Nephron progenitor cell (in vitro differentiated cells): Measurements from ENCODE around the gene GRHL3.

Experiments used
- DNase-seq: peaks from one replicate; pipeline ENCODE4 v3.0.0; 2021
- H3K27ac Mint-ChIP-seq: 2 replicates; pipeline ENCODE4 v1.8.0; 2021; ENCODE audit warnings: mild to moderate bottlenecking, moderate library complexity, mixed read lengths
- H3K27me3 Mint-ChIP-seq: 2 replicates; pipeline ENCODE4 v1.8.0; 2021; ENCODE audit warnings: mild to moderate bottlenecking, low read depth, mixed read lengths; ENCODE audit not compliant: poor library complexity
- H3K36me3 Mint-ChIP-seq: 2 replicates; pipeline ENCODE4 v1.8.0; 2021; ENCODE audit warnings: low read depth, mixed read lengths
- H3K4me1 Mint-ChIP-seq: 2 replicates; pipeline ENCODE4 v1.8.0; 2021; ENCODE audit warnings: mixed read lengths
- H3K4me3 Mint-ChIP-seq: 2 replicates; pipeline ENCODE4 v1.8.0; 2021; ENCODE audit warnings: mild to moderate bottlenecking, moderate library complexity, mixed read lengths
- H3K9me3 Mint-ChIP-seq: 2 replicates; pipeline ENCODE4 v1.8.0; 2021; ENCODE audit warnings: mild to moderate bottlenecking, moderate library complexity, mixed read lengths
- CTCF ChIP-seq: fragments of 200-600 bp; sonication (generic); IDR thresholded peaks from 2 replicates; pipeline ENCODE4 v1.5.0; 2021; ENCODE audit warnings: antibody characterized with exemption

The GRHL3 gene

GRCh38 chr1:24323281-24323680, 4.1 kb downstream of the GRHL3 start:
- Mint-ChIP-seq H3K9me3 (no peaks in the 10 kb centered on the region), H3K36me3 (no peaks in the 10 kb centered on the region), H3K27me3 (peaks cover 73% of the 10 kb centered on the region), H3K4me3 (no peak overlapping the region), H3K27ac (no peak overlapping the region), H3K4me1 (peaks cover 50% of the 10 kb centered on the region)
- no peak for TF ChIP-seq CTCF
- no peak for DNase-seq

- Mint-ChIP-seq H3K27me3 (peaks cover 61% of the 10 kb centered on the region), H3K27ac (no peak overlapping the region), H3K9me3 (no peaks in the 10 kb centered on the region), H3K36me3 (no peaks in the 10 kb centered on the region), H3K4me3 (no peak overlapping the region), H3K4me1 (peaks cover 50% of the 10 kb centered on the region)
- no peak for DNase-seq
- TF ChIP-seq CTCF = no peak
Observed at GRCh38 chr1:24324903-24325302, 5.7 kb downstream of the GRHL3 start.

GRCh38 chr1:24325587-24326449, 6.7 kb downstream of the GRHL3 start:
- H3K4me1 Mint-ChIP-seq = peaks cover 41% of the 10 kb centered on the region
- no peaks in the 10 kb centered on the region for H3K9me3 Mint-ChIP-seq
- peaks cover 56% of the 10 kb centered on the region for H3K27me3 Mint-ChIP-seq
- H3K36me3 Mint-ChIP-seq = no peaks in the 10 kb centered on the region
- no peak for TF ChIP-seq CTCF
- no peak overlapping the region for H3K27ac Mint-ChIP-seq
- DNase-seq = no peak
- H3K4me3 Mint-ChIP-seq = no peak overlapping the region

- no peak overlapping the region for H3K4me3 Mint-ChIP-seq
- no peak for TF ChIP-seq CTCF
- no peaks in the 10 kb centered on the region for H3K9me3 Mint-ChIP-seq
- H3K36me3 Mint-ChIP-seq = no peaks in the 10 kb centered on the region
- DNase-seq = no peak
- H3K4me1 Mint-ChIP-seq = peaks cover 28% of the 10 kb centered on the region
- peaks cover 44% of the 10 kb centered on the region for H3K27me3 Mint-ChIP-seq
- no peak overlapping the region for H3K27ac Mint-ChIP-seq
Observed at GRCh38 chr1:24327486-24327885, 8.3 kb downstream of the GRHL3 start.

- no peak overlapping the region for H3K4me3 Mint-ChIP-seq
- H3K9me3 Mint-ChIP-seq = no peaks in the 10 kb centered on the region
- H3K27ac Mint-ChIP-seq = no peak overlapping the region
- H3K4me1 Mint-ChIP-seq = peaks cover 24% of the 10 kb centered on the region
- DNase-seq = no peak
- no peak for TF ChIP-seq CTCF
- H3K27me3 Mint-ChIP-seq = peaks cover 42% of the 10 kb centered on the region
- H3K36me3 Mint-ChIP-seq = no peaks in the 10 kb centered on the region
Observed at GRCh38 chr1:24327891-24328290, 8.7 kb downstream of the GRHL3 start.

- Mint-ChIP-seq H3K36me3 (no peaks in the 10 kb centered on the region), H3K4me1 (peaks cover 27% of the 10 kb centered on the region), H3K27me3 (peaks cover 31% of the 10 kb centered on the region), H3K27ac (no peak overlapping the region), H3K9me3 (no peaks in the 10 kb centered on the region), H3K4me3 (no peak overlapping the region)
- no peak for DNase-seq
- no peak for TF ChIP-seq CTCF
Observed at GRCh38 chr1:24329331-24329730, 10.2 kb downstream of the GRHL3 start.
